BJ (cell line): ENCODE data around the gene CBFA2T2. TPM values are rescaled to one million over a fixed set of nuclear protein-coding genes. Genes with fewer than 3 reads are reported as not detected.

ENCODE experiments used
- CTCF ChIA-PET: fragments of 350-600 bp; formaldehyde crosslinking; extraction: SDS; loops from one replicate; lab custom pipeline; 2021; ENCODE audit warnings: antibody characterized with exemption, inconsistent platforms; lab: Yijun Ruan, JAX
- POLR2A ChIA-PET: fragments of 300-600 bp; sonication (Branson Sonifier 250); formaldehyde crosslinking; extraction: SDS; loops from one replicate; lab custom pipeline; 2021; ENCODE audit warnings: antibody characterized with exemption; lab: Charles Lee
- DNase-seq: peaks from one replicate; pipeline ENCODE4 v3.0.0-alpha.2; 2011; ENCODE audit warnings: low read depth
- H3K27me3 ChIP-seq: 2 replicates; pipeline ENCODE4 v1.6.0; 2011; ENCODE audit warnings: low read length; ENCODE audit not compliant: control insufficient read depth, insufficient read depth
- H3K36me3 ChIP-seq: 2 replicates; pipeline ENCODE4 v1.5.1; 2011; ENCODE audit warnings: low read length; ENCODE audit not compliant: control insufficient read depth, insufficient read depth
- H3K4me3 ChIP-seq: 2 replicates; pipeline ENCODE4 v1.5.1; 2011; ENCODE audit warnings: low read depth, mild to moderate bottlenecking, control low read depth, low read length
- CTCF ChIP-seq: IDR thresholded peaks from 2 replicates; pipeline ENCODE4 v1.5.1; 2011; ENCODE audit warnings: low read depth, mild to moderate bottlenecking, control low read depth, inconsistent platforms, low read length, moderate library complexity; ENCODE audit not compliant: insufficient read depth
- polyA plus RNA-seq: library from polyadenylated mRNA; depleted of rRNA; stranded (reverse); fragments of >200 nt; gene quantifications from 2 replicates; pipeline ENCODE4 v1.2.3, GENCODE V29; 2011

Gene CBFA2T2
- polyA plus RNA-seq, 1 experiment = 7.6 TPM

DNA sequence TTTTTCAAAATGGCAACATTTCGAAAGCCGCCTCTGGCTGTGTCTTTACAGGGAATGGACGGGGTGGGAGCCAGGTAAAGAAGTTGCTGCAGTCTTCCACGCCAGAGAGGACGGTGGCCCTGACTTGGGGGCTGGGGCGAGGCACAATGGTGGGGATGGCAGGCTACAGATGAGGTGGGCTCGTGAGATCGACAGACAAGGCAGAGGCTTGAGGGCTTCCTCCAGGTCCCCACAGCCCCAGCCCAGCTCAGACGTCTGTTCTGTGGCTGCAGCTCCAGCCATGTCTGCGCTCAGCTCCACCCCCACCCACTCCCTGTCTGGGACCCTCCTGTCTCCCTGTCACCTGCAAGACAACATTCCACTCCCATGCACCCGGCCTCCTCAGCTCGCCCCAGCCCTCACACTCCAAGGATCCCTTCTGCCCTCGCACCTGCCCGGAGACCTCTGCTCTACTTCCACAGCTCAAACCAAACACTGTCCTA is 164.8 kb downstream of the CBFA2T2 start:
- CTCF ChIA-PET = interaction anchor here (1.2 to 2.2 kb wide), 4 partner anchors 9 to 194 kb away, joined by 3 to 18 read pairs (median 6); partner anchors contain the start of genes ACTL10 and C20orf144
- POLR2A ChIA-PET = no interaction called here

GRCh38 chr20:33655164-33655563 is 165.3 kb downstream of the CBFA2T2 start:
- ChIA-PET POLR2A (no interaction called here), CTCF (interaction anchor here (1.2 to 2.2 kb wide), 3 partner anchors 8 to 195 kb away, joined by 3 to 18 read pairs (median 7); partner anchors contain the start of genes ACTL10 and C20orf144)
- no peak for TF ChIP-seq CTCF
- H3K36me3 ChIP-seq = peaks cover 12% of the 10 kb centered on the region
- no peak overlapping the region for H3K4me3 ChIP-seq
- no peaks in the 10 kb centered on the region for H3K27me3 ChIP-seq
- DNase-seq = no peak

More for the DNA sequence above, 164.8 kb downstream of the CBFA2T2 start:
- TF ChIP-seq CTCF = no peak
- DNase-seq = no peak
- Histone ChIP-seq H3K36me3 (peaks cover 8% of the 10 kb centered on the region), H3K27me3 (no peaks in the 10 kb centered on the region), H3K4me3 (no peak overlapping the region)

DNA sequence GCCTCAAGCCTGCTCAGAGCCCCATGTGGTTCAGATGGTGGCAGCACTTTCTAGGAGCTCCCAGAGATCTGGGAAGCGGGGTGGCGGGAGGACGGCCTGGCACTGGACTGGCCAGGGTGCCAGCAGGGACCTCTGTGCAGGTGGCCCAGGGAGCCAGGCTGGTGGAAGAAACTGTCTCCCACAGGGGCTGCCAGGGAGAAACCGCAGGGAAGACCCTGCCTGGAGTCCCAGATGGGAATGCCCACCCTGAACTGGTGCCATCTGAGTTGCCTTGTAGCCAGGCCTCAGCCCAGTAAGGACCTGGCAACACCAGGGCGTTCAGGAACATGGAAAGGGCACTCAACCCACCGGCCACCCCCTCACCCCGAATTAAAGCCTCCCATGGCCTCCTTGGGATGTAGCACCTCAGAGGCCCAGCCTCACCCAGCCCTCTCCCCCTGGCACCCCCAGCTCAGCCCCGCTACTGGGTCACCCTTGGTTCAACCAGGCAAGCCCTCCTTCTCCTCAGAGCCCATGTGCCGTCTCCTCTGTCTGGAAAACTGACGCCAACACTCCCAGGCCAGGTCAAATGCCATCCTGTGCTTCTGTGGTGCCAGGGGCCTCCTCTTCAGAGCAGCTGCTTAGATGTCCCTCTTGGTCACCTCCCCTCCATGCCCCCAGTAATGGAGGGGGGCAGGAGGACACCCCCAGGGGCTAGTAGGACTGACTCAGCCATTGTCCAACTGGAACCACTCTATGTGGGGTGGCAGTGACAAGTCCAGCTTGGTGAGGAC is 166.3 kb downstream of the CBFA2T2 start:
- ChIA-PET POLR2A (no interaction called here), CTCF (interaction anchor here (1.6 kb wide), 1 partner anchor 11 kb away, joined by 7 read pairs; the partner anchor contains the start of gene ACTL10)
- TF ChIP-seq CTCF = no peak
- no peak for DNase-seq
- H3K27me3 ChIP-seq = no peaks in the 10 kb centered on the region
- no peak overlapping the region for H3K4me3 ChIP-seq
- H3K36me3 ChIP-seq = peaks cover 12% of the 10 kb centered on the region

GRCh38 chr20:33656783-33657703 is 167.1 kb downstream of the CBFA2T2 start:
- no peaks in the 10 kb centered on the region for H3K27me3 ChIP-seq
- ChIA-PET CTCF (no interaction called here), POLR2A (no interaction called here)
- TF ChIP-seq CTCF = no peak
- no peak overlapping the region for H3K4me3 ChIP-seq
- H3K36me3 ChIP-seq = peaks cover 12% of the 10 kb centered on the region
- no peak for DNase-seq

GRCh38 chr20:33657704-33658095 is 167.8 kb downstream of the CBFA2T2 start:
- ChIA-PET POLR2A (no interaction called here), CTCF (no interaction called here)
- no peak for TF ChIP-seq CTCF
- Histone ChIP-seq H3K36me3 (peaks cover 12% of the 10 kb centered on the region), H3K4me3 (no peak overlapping the region), H3K27me3 (no peaks in the 10 kb centered on the region)
- no peak for DNase-seq
